ENCODE measurements around the gene TSPAN9. TPM values are rescaled to one million over a fixed set of nuclear protein-coding genes. Genes with fewer than 3 reads are reported as not detected.

Gene TSPAN9
- total RNA-seq, 1 donor from 2014 or later = 17.7 TPM

- Histone ChIP-seq H3K27me3 (ENCODE audit: control insufficient read depth, insufficient read depth, low read length) (no peaks in the 10 kb centered on the region), H3K36me3 (ENCODE audit: control insufficient read depth, insufficient read depth, low read length) (no peaks in the 10 kb centered on the region), H3K4me3 (ENCODE audit: low read depth, low read length) (no peak overlapping the region)
- DNase-seq (ENCODE audit: low read depth) = no peak
- TF ChIP-seq CTCF (IDR thresholded peaks at IDR 0.05; ENCODE audit: insufficient read depth, low read length, poor library complexity, severe bottlenecking) = no peak
Measured at GRCh38 chr12:3099146-3099545, 22.0 kb downstream of the TSPAN9 start.

GRCh38 chr12:3101309-3102024 lies 24.3 kb downstream of the TSPAN9 start:
- no peak for TF ChIP-seq CTCF (IDR thresholded peaks at IDR 0.05; ENCODE audit: insufficient read depth, low read length, poor library complexity, severe bottlenecking)
- DNase-seq (ENCODE audit: low read depth) = no peak
- Histone ChIP-seq H3K36me3 (ENCODE audit: control insufficient read depth, insufficient read depth, low read length) (no peaks in the 10 kb centered on the region), H3K4me3 (ENCODE audit: low read depth, low read length) (no peak overlapping the region), H3K27me3 (ENCODE audit: control insufficient read depth, insufficient read depth, low read length) (no peaks in the 10 kb centered on the region)

GRCh38 chr12:3102771-3103410 lies 25.7 kb downstream of the TSPAN9 start:
- Histone ChIP-seq H3K27me3 (ENCODE audit: control insufficient read depth, insufficient read depth, low read length) (no peaks in the 10 kb centered on the region), H3K36me3 (ENCODE audit: control insufficient read depth, insufficient read depth, low read length) (no peaks in the 10 kb centered on the region), H3K4me3 (ENCODE audit: low read depth, low read length) (no peak overlapping the region)
- no peak for DNase-seq (ENCODE audit: low read depth)
- no peak for TF ChIP-seq CTCF (IDR thresholded peaks at IDR 0.05; ENCODE audit: insufficient read depth, low read length, poor library complexity, severe bottlenecking)

- TF ChIP-seq CTCF (IDR thresholded peaks at IDR 0.05; ENCODE audit: insufficient read depth, low read length, poor library complexity, severe bottlenecking) = no peak
- no peak for DNase-seq (ENCODE audit: low read depth)
- Histone ChIP-seq H3K4me3 (ENCODE audit: low read depth, low read length) (no peak overlapping the region), H3K36me3 (ENCODE audit: control insufficient read depth, insufficient read depth, low read length) (no peaks in the 10 kb centered on the region), H3K27me3 (ENCODE audit: control insufficient read depth, insufficient read depth, low read length) (no peaks in the 10 kb centered on the region)
Measured at GRCh38 chr12:3103806-3104205, 26.6 kb downstream of the TSPAN9 start.

- H3K4me3 ChIP-seq (ENCODE audit: low read depth, low read length) = no peak overlapping the region
- no peak for DNase-seq (ENCODE audit: low read depth)
- H3K36me3 ChIP-seq (ENCODE audit: control insufficient read depth, insufficient read depth, low read length) = no peaks in the 10 kb centered on the region
- no peak for TF ChIP-seq CTCF (IDR thresholded peaks at IDR 0.05; ENCODE audit: insufficient read depth, low read length, poor library complexity, severe bottlenecking)
- no peaks in the 10 kb centered on the region for H3K27me3 ChIP-seq (ENCODE audit: control insufficient read depth, insufficient read depth, low read length)
Measured at GRCh38 chr12:3105690-3106479, 28.7 kb downstream of the TSPAN9 start.

Measured in kidney epithelial cell (primary cell).